ENCODE results near the gene MPP3.

The MPP3 gene

GRCh38 chr17:43771463-43771862, 61.5 kb downstream of the MPP3 start:
- H3K4me1 ChIP-seq (ENCODE audit: low read length), result peaks cover 18% of the 10 kb centered on the region
- no peak overlapping the region for H2AFZ ChIP-seq (ENCODE audit: low read depth, low read length)
- H3K9me3 ChIP-seq (ENCODE audit: insufficient read depth, low read length), result no peaks in the 10 kb centered on the region
- H3K4me3 ChIP-seq (ENCODE audit: low read length), result no peak overlapping the region
- H3K79me2 ChIP-seq (ENCODE audit: low read length), result no peaks in the 10 kb centered on the region
- H3K36me3 ChIP-seq (replicated peaks; ENCODE audit: low read depth, low read length), result peaks cover 18% of the 10 kb centered on the region
- H3K9ac ChIP-seq (ENCODE audit: low read length), result no peak overlapping the region
- H3K27ac ChIP-seq (ENCODE audit: low read length), result no peak overlapping the region
- no peak for TF ChIP-seq CTCF (IDR thresholded peaks at IDR 0.05; ENCODE audit: low read depth, low read length)
- TF ChIP-seq EZH2phosphoT487 (IDR thresholded peaks at IDR 0.05; ENCODE audit: low read depth), result no peak
- no peaks in the 10 kb centered on the region for H4K20me1 ChIP-seq (ENCODE audit: insufficient read depth, low read length)
- H3K27me3 ChIP-seq (ENCODE audit: low read depth, low read length), result no peaks in the 10 kb centered on the region
- H3K4me2 ChIP-seq (ENCODE audit: low read length), result no peak overlapping the region

DNA sequence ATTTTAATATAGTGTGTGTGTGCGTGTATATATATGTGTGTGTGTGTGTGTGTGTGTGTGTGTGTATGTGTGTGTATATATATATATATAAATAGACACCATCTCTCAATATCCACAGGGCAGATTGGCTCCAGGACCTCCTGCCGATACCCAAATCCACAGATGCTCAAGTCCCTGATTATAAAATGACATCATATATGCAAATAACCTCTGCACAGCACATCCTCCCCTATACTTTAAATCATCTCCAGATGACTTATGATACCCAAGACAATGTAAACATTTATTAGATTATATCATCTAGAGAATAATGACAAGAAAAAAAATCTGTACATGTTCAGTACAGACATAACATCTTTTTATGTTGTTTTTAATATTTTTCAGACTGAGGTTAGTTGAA, 62.0 kb downstream of the MPP3 start:
- peaks cover 18% of the 10 kb centered on the region for H3K36me3 ChIP-seq (replicated peaks; ENCODE audit: low read depth, low read length)
- no peaks in the 10 kb centered on the region for H3K9me3 ChIP-seq (ENCODE audit: insufficient read depth, low read length)
- H3K27ac ChIP-seq (ENCODE audit: low read length), result no peak overlapping the region
- H3K9ac ChIP-seq (ENCODE audit: low read length), result no peak overlapping the region
- no peaks in the 10 kb centered on the region for H4K20me1 ChIP-seq (ENCODE audit: insufficient read depth, low read length)
- no peaks in the 10 kb centered on the region for H3K79me2 ChIP-seq (ENCODE audit: low read length)
- no peak overlapping the region for H3K4me2 ChIP-seq (ENCODE audit: low read length)
- H3K4me3 ChIP-seq (ENCODE audit: low read length), result no peak overlapping the region
- TF ChIP-seq EZH2phosphoT487 (IDR thresholded peaks at IDR 0.05; ENCODE audit: low read depth) (no peak), CTCF (IDR thresholded peaks at IDR 0.05; ENCODE audit: low read depth, low read length) (no peak)
- no peaks in the 10 kb centered on the region for H3K27me3 ChIP-seq (ENCODE audit: low read depth, low read length)
- H2AFZ ChIP-seq (ENCODE audit: low read depth, low read length), result no peak overlapping the region
- peaks cover 18% of the 10 kb centered on the region for H3K4me1 ChIP-seq (ENCODE audit: low read length)

DNA sequence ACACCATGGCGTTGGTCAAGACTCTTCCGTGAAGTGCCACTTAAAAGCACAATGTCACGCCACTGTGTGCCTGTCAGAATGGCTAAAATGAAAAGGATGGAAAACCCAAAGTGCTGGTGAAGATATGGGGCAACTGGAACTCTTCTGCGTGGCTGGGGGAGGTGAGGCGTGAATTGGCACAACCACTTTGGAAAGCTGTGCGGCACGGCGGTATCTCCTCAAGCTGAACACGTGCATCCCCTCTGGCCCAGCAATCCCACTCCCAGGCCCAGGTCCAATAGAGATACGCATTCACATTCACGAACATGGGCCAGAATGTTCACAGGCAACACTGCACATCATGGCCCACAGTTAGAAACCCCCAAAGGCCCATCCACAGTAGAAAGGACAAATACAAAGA, 63.1 kb downstream of the MPP3 start:
- TF ChIP-seq EZH2phosphoT487 (IDR thresholded peaks at IDR 0.05; ENCODE audit: low read depth) (no peak), CTCF (IDR thresholded peaks at IDR 0.05; ENCODE audit: low read depth, low read length) (no peak)
- H2AFZ ChIP-seq (ENCODE audit: low read depth, low read length), result no peak overlapping the region
- H3K4me3 ChIP-seq (ENCODE audit: low read length), result no peak overlapping the region
- no peak overlapping the region for H3K9ac ChIP-seq (ENCODE audit: low read length)
- H3K4me1 ChIP-seq (ENCODE audit: low read length), result peaks cover 18% of the 10 kb centered on the region
- no peak overlapping the region for H3K4me2 ChIP-seq (ENCODE audit: low read length)
- H3K27ac ChIP-seq (ENCODE audit: low read length), result no peak overlapping the region
- no peaks in the 10 kb centered on the region for H3K27me3 ChIP-seq (ENCODE audit: low read depth, low read length)
- no peaks in the 10 kb centered on the region for H3K9me3 ChIP-seq (ENCODE audit: insufficient read depth, low read length)
- no peaks in the 10 kb centered on the region for H4K20me1 ChIP-seq (ENCODE audit: insufficient read depth, low read length)
- no peaks in the 10 kb centered on the region for H3K79me2 ChIP-seq (ENCODE audit: low read length)
- H3K36me3 ChIP-seq (replicated peaks; ENCODE audit: low read depth, low read length), result peaks cover 18% of the 10 kb centered on the region

DNA sequence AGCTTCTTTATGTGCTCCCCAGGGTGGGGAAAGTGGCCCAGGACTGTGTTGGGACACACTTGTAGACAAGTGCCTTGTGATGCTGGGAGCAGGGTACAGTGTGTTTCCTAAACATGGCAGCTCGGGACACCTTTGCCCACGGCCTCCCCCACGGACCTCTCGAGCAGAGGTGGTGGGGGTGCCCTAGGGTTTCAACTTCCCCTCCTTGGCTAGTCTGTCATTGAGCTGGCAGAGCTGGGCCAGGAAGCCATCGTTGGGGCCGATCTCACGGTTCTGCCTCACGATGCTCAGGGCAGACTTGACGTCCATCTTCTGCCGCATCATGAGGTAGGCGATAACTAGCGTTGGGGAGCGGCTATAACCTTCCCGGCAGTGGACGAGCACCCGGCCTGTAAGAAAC, 63.5 kb downstream of the MPP3 start:
- no peak overlapping the region for H3K4me2 ChIP-seq (ENCODE audit: low read length)
- TF ChIP-seq EZH2phosphoT487 (IDR thresholded peaks at IDR 0.05; ENCODE audit: low read depth) (no peak), CTCF (IDR thresholded peaks at IDR 0.05; ENCODE audit: low read depth, low read length) (no peak)
- no peaks in the 10 kb centered on the region for H4K20me1 ChIP-seq (ENCODE audit: insufficient read depth, low read length)
- no peaks in the 10 kb centered on the region for H3K9me3 ChIP-seq (ENCODE audit: insufficient read depth, low read length)
- H3K79me2 ChIP-seq (ENCODE audit: low read length), result no peaks in the 10 kb centered on the region
- no peaks in the 10 kb centered on the region for H3K27me3 ChIP-seq (ENCODE audit: low read depth, low read length)
- no peak overlapping the region for H3K4me3 ChIP-seq (ENCODE audit: low read length)
- H3K9ac ChIP-seq (ENCODE audit: low read length), result no peak overlapping the region
- H3K27ac ChIP-seq (ENCODE audit: low read length), result no peak overlapping the region
- peaks cover 17% of the 10 kb centered on the region for H3K36me3 ChIP-seq (replicated peaks; ENCODE audit: low read depth, low read length)
- H2AFZ ChIP-seq (ENCODE audit: low read depth, low read length), result no peak overlapping the region
- H3K4me1 ChIP-seq (ENCODE audit: low read length), result peaks cover 18% of the 10 kb centered on the region
